Measurements from ENCODE around the gene RNASEL. TPM values are rescaled to one million over a fixed set of nuclear protein-coding genes. Genes with fewer than 3 reads are reported as not detected.

The RNASEL gene
- total and polyA plus RNA-seq, 9 of the 15 experiments (the other 6 are each of a cell fraction or from before 2014, with no cell fraction given) = 4.3 to 11.1 (median 7.2) TPM

DNA sequence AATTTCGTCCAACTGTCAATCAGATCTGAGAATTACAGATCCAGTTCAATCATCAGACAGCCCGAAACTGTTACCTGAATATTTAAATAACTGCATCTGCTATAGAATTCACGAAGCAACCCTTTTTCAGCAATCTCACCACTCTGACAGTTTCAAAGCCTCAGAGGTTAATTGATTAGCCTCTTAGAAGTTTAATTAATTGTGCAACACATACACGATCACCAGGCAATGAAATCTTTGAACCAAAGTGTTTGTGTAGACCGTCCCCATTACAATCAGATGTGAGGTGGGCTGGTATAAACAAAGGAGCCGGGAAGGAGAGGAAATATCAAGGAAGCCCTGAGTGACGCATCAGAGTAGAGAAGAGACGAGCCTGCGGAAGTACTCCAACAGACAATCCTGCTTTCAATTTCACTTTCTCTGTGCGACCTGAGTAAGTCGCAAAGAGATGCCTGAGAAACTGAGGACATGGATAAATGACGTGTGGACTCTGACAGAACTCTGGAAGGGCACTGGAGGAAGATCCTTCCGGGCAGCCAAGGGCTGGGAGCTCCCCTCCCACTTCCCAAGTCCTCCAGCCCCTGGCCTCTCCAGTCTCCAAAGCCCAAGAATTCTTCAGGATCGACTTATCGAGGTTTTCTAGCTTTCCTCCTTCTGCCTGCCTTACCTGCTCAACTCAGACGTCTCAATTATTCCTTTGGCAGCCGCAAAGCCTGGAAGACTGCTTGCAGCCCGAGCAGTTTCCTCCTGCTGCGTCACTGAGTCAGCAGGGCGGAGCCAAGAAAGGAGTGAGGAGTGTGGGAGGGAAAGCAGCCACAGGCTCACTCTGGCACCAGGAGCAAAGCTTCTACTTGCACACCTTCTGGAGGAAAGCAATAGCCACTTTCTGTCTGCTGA, at the start of gene RNASEL (continued):
- TF ChIP-seq MGA (IDR thresholded peaks at IDR 0.05) (no peak), SNRNP70 (optimal IDR thresholded peaks at IDR 0.05; ENCODE audit: low read depth, low read length) (no peak), U2AF1 (optimal IDR thresholded peaks at IDR 0.05; ENCODE audit: low read depth, low read length) (no peak), GTF2A2 (tag; IDR thresholded peaks at IDR 0.05) (no peak), MTA3 (IDR thresholded peaks at IDR 0.05; ENCODE audit: borderline replicate concordance) (peak; percentile 75; the same call in 1 of the 2 replicates), LEF1 (IDR thresholded peaks at IDR 0.05) (no peak), ZNF830 (CRISPR knock-in tag; IDR thresholded peaks at IDR 0.05) (no peak), ILK (tag; IDR thresholded peaks at IDR 0.05; ENCODE audit: borderline replicate concordance, low read depth) (no peak), NFYB (IDR thresholded peaks at IDR 0.05; ENCODE audit: extremely low read depth, insufficient read length) (no peak), POLR3A (IDR thresholded peaks at IDR 0.05; ENCODE audit: borderline replicate concordance, extremely low read depth, insufficient read depth, insufficient read length) (no peak)
- TF ChIP-seq, protein P1, sequence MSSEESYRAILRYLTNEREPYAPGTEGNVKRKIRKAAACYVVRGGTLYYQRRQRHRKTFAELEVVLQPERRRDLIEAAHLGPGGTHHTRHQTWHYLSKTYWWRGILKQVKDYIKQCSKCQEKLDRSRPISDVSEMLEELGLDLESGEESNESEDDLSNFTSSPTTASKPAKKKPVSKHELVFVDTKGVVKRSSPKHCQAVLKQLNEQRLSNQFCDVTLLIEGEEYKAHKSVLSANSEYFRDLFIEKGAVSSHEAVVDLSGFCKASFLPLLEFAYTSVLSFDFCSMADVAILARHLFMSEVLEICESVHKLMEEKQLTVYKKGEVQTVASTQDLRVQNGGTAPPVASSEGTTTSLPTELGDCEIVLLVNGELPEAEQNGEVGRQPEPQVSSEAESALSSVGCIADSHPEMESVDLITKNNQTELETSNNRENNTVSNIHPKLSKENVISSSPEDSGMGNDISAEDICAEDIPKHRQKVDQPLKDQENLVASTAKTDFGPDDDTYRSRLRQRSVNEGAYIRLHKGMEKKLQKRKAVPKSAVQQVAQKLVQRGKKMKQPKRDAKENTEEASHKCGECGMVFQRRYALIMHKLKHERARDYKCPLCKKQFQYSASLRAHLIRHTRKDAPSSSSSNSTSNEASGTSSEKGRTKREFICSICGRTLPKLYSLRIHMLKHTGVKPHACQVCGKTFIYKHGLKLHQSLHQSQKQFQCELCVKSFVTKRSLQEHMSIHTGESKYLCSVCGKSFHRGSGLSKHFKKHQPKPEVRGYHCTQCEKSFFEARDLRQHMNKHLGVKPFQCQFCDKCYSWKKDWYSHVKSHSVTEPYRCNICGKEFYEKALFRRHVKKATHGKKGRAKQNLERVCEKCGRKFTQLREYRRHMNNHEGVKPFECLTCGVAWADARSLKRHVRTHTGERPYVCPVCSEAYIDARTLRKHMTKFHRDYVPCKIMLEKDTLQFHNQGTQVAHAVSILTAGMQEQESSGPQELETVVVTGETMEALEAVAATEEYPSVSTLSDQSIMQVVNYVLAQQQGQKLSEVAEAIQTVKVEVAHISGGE (CRISPR knock-in tag; IDR thresholded peaks at IDR 0.05) = 0 out of 6 replicates have a peak, but pooled peaks of 1 of the 3 experiments have one; percentile 27

All from K562 (cell line).